HG02840 (cell line): ENCODE measurements around the gene USE1.

Experiments
- ATAC-seq: cut with Tn5 transposase; IDR thresholded peaks from one replicate; pipeline ENCODE4 v1.9.1; 2021; ENCODE audit warnings: mild to moderate bottlenecking, moderate library complexity, moderate number of reproducible peaks; ENCODE audit not compliant: unreplicated experiment, low FRiP score

USE1 gene

GRCh38 chr19:17254636-17255035, 39.5 kb downstream of the USE1 start:
- ATAC-seq = no peak

DNA sequence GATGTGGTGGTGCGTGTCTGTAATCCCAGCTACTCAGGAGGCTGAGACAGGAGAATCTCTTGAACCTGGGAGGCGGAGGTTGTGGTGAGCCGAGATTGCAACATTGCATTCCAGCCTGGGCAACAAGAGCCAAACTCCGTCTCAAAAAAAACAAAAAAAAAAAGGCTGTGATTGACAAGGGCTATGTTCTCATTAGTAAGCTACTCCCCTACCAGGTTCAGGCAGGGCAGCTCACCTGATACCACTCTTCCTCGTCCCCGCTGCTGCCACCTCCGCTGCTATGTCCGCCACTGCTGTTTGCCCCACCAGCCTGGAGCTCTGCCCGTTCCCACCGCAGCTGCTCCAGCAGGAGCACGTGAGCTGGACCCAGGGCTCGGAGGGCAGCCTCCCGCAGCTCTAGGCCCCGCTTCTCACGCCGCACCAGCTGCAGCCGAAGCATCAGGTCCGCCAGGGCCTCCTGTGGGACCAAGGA, 40.0 kb downstream of the USE1 start:
- ATAC-seq = no peak

- ATAC-seq = no peak
Observed at GRCh38 chr19:17256130-17256529, 41.0 kb downstream of the USE1 start.

DNA sequence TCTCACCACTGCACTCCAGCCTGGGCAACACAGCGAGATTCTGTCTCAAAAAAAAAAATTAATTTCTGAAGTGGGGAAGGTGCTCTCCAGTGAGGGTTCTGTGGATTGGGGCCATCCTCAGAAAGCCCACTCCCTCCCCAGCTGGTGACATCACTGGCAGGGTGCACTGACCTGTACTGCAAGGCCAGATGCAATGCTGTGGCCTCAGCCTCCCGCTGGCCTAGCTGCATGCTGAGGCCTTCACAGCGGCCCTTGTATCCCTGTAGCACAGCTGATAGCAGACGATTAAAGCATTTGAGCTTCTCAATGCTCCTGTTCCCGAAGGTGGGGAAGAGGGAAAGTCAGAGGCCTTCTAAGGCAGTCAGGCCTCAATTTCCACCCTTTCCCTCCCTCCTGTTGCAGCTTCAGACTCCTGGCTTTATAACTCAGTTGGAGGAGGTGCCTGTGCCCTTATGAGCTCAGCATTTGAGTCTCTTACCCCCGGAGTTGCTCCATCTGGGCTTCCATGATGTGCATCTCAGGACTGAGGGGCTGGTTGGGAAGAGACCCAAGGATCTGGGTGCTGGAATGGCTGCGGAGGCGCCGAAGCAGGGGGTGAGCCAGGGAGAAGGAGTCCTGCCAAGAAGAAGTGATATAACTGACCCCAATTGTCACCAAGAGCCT, 44.1 kb downstream of the USE1 start:
- ATAC-seq = no peak

DNA sequence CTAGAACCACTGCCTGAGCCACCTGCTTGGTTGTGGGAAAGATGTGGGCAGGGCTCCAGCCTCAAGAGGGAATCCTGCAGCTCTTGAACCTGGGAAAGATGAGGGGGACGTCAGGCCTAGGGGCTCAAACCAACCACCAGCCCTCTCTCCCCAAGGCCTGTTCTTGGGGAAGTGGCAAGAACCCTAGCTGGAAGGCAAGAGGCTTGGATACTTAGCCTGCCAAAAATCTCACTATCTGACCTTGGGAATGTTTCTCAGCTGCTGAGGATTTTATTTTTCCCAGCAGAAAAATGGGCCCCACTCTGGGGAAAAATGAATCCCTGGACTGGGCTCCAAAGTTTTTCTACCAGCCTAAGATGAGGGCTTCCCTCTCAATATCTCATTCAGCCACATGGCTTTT, 44.8 kb downstream of the USE1 start:
- ATAC-seq = no peak

- ATAC-seq = no peak
Observed at GRCh38 chr19:17260842-17261325, 45.7 kb downstream of the USE1 start.

- no peak for ATAC-seq
Observed at GRCh38 chr19:17262557-17262956, 47.4 kb downstream of the USE1 start.

- ATAC-seq = no peak
Observed at GRCh38 chr19:17263712-17264640, 48.8 kb downstream of the USE1 start.

GRCh38 chr19:17264641-17264979, 49.5 kb downstream of the USE1 start, which contains the start of gene USHBP1:
Gene USHBP1 (minus strand): TSS chr19:17264745. CDS start chr19:17264299, 446 bp downstream.
- ATAC-seq = no peak

DNA sequence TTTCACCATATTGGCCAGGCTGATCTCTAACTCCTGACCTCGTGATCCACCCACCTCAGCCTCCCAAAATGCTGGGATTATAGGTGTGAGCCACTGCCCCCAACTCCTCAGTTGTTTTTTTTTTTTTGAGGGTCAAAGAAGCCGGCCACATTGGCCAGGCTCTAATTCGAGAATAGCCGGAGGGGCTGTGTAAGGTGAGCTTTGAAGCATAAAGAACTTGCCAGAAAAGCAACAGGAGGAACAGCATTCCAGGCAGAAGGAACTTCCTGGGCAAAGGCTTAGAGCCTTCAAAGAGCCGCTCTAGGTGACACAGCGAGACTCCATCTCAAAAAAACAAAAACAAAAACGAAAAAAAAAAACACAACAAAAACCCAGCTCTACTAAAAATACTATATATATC, 50.9 kb downstream of the USE1 start:
- ATAC-seq = no peak

GRCh38 chr19:17266589-17266974, 51.4 kb downstream of the USE1 start:
- no peak for ATAC-seq

GRCh38 chr19:17266975-17267788, 52.0 kb downstream of the USE1 start, which contains the start of gene BABAM1:
Gene BABAM1 (plus strand): TSS chr19:17267443. CDS start chr19:17268807, 1,364 bp downstream.
- ATAC-seq = peak; percentile 89

- no peak for ATAC-seq
Observed at GRCh38 chr19:17268754-17269153, 53.6 kb downstream of the USE1 start.
